CD4-positive, alpha-beta T cell (primary cell): Measurements from ENCODE around the gene ZSWIM1. TPM values are rescaled to one million over a fixed set of nuclear protein-coding genes. Genes with fewer than 3 reads are reported as not detected.

Experiments used
- ATAC-seq: fragments of 200-7000 bp; cut with Tn5 transposase; one replicate; pipeline ENCODE4 v1.10.0; 2022; ENCODE audit warnings: mild to moderate bottlenecking; ENCODE audit not compliant: poor library complexity
- CTCF ChIA-PET: fragments of 350-600 bp; sonication (Branson Sonifier 250); formaldehyde crosslinking; loops from one replicate; lab custom pipeline; 2021; ENCODE audit warnings: antibody characterized with exemption, inconsistent platforms; lab: Charles Lee
- POLR2A ChIA-PET: fragments of 350-600 bp; sonication (Branson Sonifier 250); formaldehyde crosslinking; loops from one replicate; lab custom pipeline; 2021; ENCODE audit warnings: antibody characterized with exemption, inconsistent platforms; lab: Charles Lee
- DNase-seq, 14 experiments: peaks; one replicate each; pipeline ENCODE4 v3.0.0-alpha.2; 2013 to 2020; ENCODE audit warnings: mixed read lengths in 2 of 14
- H3K27ac ChIP-seq, 2 donors: one replicate each; pipeline versions ENCODE4 v1.5.1 to v1.7.0; 2013; ENCODE audit warnings: low read length in 2 of 2, low read depth in 1 of 2, mild to moderate bottlenecking in 1 of 2
- H3K27me3 ChIP-seq, 2 experiments: 1 replicate in 1 of 2; 2 replicates in 1 of 2; pipeline versions ENCODE4 v1.6.1 to v1.7.0; 2013; ENCODE audit warnings: low read length in 2 of 2, control low read depth in 1 of 2, mild to moderate bottlenecking in 1 of 2, moderate library complexity in 1 of 2; ENCODE audit not compliant: insufficient read depth in 2 of 2, control insufficient read depth in 1 of 2
- H3K36me3 ChIP-seq: one replicate; pipeline ENCODE4 v1.6.1; 2013; ENCODE audit warnings: low read length, control low read depth; ENCODE audit not compliant: insufficient read depth
- H3K4me1 ChIP-seq: one replicate; pipeline ENCODE4 v1.6.1; 2013; ENCODE audit warnings: low read length, control low read depth; ENCODE audit not compliant: insufficient read depth
- H3K4me3 ChIP-seq: one replicate; pipeline ENCODE4 v1.5.1; 2013; ENCODE audit warnings: mild to moderate bottlenecking, low read length, moderate library complexity
- H3K9me3 ChIP-seq, 2 experiments: 1 replicate in 1 of 2; 2 replicates in 1 of 2; pipeline versions ENCODE4 v1.6.1 to v1.7.0; 2013; ENCODE audit warnings: low read length in 2 of 2, mild to moderate bottlenecking in 2 of 2, control low read depth in 1 of 2, moderate library complexity in 1 of 2; ENCODE audit not compliant: control insufficient read depth in 1 of 2, insufficient read depth in 1 of 2
- H3K27ac Mint-ChIP-seq: one replicate; pipeline ENCODE4 v1.8.0; 2020; ENCODE audit warnings: mixed read lengths
- H3K27me3 Mint-ChIP-seq: one replicate; pipeline ENCODE4 v1.8.0; 2021; ENCODE audit warnings: mixed read lengths
- H3K36me3 Mint-ChIP-seq: one replicate; pipeline ENCODE4 v1.8.0; 2021; ENCODE audit warnings: low read depth, mixed read lengths
- H3K4me1 Mint-ChIP-seq: one replicate; pipeline ENCODE4 v1.8.0; 2021; ENCODE audit warnings: low read depth, mixed read lengths
- H3K4me3 Mint-ChIP-seq: one replicate; pipeline ENCODE4 v1.8.0; 2020; ENCODE audit warnings: mild to moderate bottlenecking, mixed read lengths
- H3K9me3 Mint-ChIP-seq: one replicate; pipeline ENCODE4 v1.8.0; 2020; ENCODE audit warnings: mixed read lengths
- intact Hi-C, 2 experiments: fragments of 100-400 bp; cut with DNase I in 1 of 2; cut with micrococcal nuclease in 1 of 2; formaldehyde crosslinking; loops; one replicate each; pipeline versions ENCODE4 v1.15.1 to v1.9.0; 2023 to 2025; cut with DNase I, micrococcal nuclease
- total RNA-seq, 174 experiments: library from RNA in 2 of 174; stranded (reverse) in 2 of 174; gene quantifications; one replicate each; pipeline ENCODE4 v1.2.3 and lab custom pipeline; 2021 to 2026
- TF ChIP-seq, protein P1 (sequence below): fragments of 200-600 bp; IDR thresholded peaks from one replicate; pipeline ENCODE4 v1.8.0; 2022; ENCODE audit warnings: antibody characterized with exemption, mild to moderate bottlenecking

ZSWIM1 gene
- total RNA-seq, 2 experiments from 2014 or later = 9.3 to 10.7 TPM

DNA sequence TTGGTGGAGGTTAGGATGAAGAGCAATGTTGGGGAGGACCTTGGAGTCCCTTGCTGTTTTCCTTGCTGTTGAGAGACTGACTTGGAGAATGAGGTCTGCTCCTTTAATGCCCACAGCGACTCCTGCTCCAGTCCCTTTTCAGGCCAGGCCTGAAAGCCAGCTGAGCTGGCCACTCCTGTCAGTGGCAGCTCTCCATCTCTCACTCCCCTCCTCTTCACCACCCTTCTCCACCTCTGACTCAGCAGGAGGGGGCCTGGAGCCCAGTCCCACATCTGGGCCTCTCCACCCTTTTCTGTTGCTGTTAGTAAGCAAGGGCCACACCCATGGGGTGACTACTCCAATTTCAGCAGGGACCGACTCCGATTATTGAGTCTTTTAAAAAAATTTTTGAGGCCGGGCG lies 45.2 kb upstream of the ZSWIM1 start:
- peak overlapping the region; percentile 67 for H3K4me3 Mint-ChIP-seq
- Histone ChIP-seq H3K4me1 (peaks cover 25% of the 10 kb centered on the region), H3K36me3 (no peaks in the 10 kb centered on the region), H3K27ac (no peak overlapping the region), H3K9me3 (no peaks in the 10 kb centered on the region), H3K4me3 (no peak overlapping the region), H3K27me3 (no peaks in the 10 kb centered on the region)
- CTCF ChIA-PET = no interaction called here
- POLR2A ChIA-PET = no interaction called here
- intact Hi-C loops = no loop called here
- no peaks in the 10 kb centered on the region for H3K9me3 Mint-ChIP-seq
- H3K36me3 Mint-ChIP-seq = no peaks in the 10 kb centered on the region
- TF ChIP-seq, protein P1, sequence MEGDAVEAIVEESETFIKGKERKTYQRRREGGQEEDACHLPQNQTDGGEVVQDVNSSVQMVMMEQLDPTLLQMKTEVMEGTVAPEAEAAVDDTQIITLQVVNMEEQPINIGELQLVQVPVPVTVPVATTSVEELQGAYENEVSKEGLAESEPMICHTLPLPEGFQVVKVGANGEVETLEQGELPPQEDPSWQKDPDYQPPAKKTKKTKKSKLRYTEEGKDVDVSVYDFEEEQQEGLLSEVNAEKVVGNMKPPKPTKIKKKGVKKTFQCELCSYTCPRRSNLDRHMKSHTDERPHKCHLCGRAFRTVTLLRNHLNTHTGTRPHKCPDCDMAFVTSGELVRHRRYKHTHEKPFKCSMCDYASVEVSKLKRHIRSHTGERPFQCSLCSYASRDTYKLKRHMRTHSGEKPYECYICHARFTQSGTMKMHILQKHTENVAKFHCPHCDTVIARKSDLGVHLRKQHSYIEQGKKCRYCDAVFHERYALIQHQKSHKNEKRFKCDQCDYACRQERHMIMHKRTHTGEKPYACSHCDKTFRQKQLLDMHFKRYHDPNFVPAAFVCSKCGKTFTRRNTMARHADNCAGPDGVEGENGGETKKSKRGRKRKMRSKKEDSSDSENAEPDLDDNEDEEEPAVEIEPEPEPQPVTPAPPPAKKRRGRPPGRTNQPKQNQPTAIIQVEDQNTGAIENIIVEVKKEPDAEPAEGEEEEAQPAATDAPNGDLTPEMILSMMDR = no peak
- ATAC-seq (no peak), DNase-seq (no peak)
- H3K27ac Mint-ChIP-seq = no peak overlapping the region
- H3K27me3 Mint-ChIP-seq = no peaks in the 10 kb centered on the region
- peaks cover 16% of the 10 kb centered on the region for H3K4me1 Mint-ChIP-seq

DNA sequence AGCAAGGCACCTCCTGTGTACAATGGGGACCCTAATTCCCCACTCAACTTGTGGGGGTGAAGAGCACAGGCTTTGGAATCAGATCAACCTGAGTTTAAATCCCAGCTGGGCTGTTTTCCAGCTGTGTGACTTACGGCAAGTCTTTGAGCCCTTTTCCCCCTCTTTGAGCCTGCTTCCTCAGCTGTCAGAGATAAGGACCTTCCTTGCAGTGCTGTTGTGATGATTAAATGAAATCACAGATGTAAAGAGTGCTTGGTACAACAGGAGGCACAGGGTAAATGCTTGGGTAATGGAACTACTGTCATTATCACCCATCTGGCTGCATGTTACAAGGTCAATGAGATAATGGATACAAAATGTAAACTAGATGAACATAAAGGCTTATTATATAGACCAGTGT lies 44.2 kb upstream of the ZSWIM1 start:
- no peak overlapping the region for H3K4me3 ChIP-seq
- no peak for DNase-seq
- Mint-ChIP-seq H3K36me3 (no peaks in the 10 kb centered on the region), H3K9me3 (no peaks in the 10 kb centered on the region), H3K27ac (peak overlapping the region; percentile 25), H3K4me1 (peaks cover 16% of the 10 kb centered on the region), H3K4me3 (peak overlapping the region; percentile 12), H3K27me3 (no peaks in the 10 kb centered on the region)
- intact Hi-C loops = no loop called here
- POLR2A ChIA-PET = no interaction called here
- CTCF ChIA-PET = no interaction called here
- no peaks in the 10 kb centered on the region for H3K27me3 ChIP-seq
- no peak for ATAC-seq
- peaks cover 25% of the 10 kb centered on the region for H3K4me1 ChIP-seq
- peaks cover 4% of the 10 kb centered on the region for H3K36me3 ChIP-seq
- no peaks in the 10 kb centered on the region for H3K9me3 ChIP-seq
- TF ChIP-seq, protein P1 = no peak
- H3K27ac ChIP-seq = no peak overlapping the region

DNA sequence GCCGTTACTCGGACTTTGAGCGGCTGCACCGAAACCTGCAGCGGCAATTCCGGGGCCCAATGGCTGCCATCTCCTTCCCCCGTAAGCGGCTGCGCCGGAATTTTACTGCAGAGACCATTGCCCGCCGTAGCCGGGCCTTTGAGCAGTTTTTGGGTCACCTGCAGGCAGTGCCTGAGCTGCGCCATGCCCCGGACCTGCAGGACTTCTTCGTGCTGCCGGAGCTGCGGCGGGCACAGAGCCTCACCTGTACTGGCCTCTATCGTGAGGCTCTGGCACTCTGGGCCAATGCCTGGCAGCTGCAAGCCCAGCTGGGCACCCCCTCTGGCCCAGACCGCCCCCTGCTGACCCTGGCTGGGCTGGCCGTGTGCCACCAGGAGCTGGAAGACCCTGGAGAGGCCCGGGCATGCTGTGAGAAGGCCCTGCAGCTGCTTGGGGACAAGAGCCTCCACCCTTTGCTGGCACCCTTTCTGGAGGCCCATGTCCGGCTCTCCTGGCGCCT lies 40.3 kb upstream of the ZSWIM1 start:
- Histone ChIP-seq H3K27me3 (no peaks in the 10 kb centered on the region), H3K4me1 (no peaks in the 10 kb centered on the region), H3K36me3 (peaks cover 40% of the 10 kb centered on the region), H3K27ac (no peak overlapping the region), H3K4me3 (no peak overlapping the region), H3K9me3 (no peaks in the 10 kb centered on the region)
- ATAC-seq = no peak
- peaks cover 34% of the 10 kb centered on the region for H3K36me3 Mint-ChIP-seq
- no peak overlapping the region for H3K27ac Mint-ChIP-seq
- no peaks in the 10 kb centered on the region for H3K27me3 Mint-ChIP-seq
- intact Hi-C loops = no loop called here
- no peak for DNase-seq
- no peaks in the 10 kb centered on the region for H3K9me3 Mint-ChIP-seq
- TF ChIP-seq, protein P1 = no peak
- ChIA-PET CTCF (interaction anchor here (1.3 kb wide), 1 partner anchor 41 kb away, joined by 3 read pairs; no protein-coding TSS in a partner anchor), POLR2A (interaction anchor here (1.3 to 1.5 kb wide), 2 partner anchors 16 to 132 kb away, joined by 3 to 4 read pairs; no protein-coding TSS in a partner anchor)
- no peak overlapping the region for H3K4me3 Mint-ChIP-seq
- H3K4me1 Mint-ChIP-seq = no peaks in the 10 kb centered on the region
